Neural cell (in vitro differentiated cells): ENCODE measurements around the gene IFIH1.

ENCODE experiments used
- EP300 ChIP-seq: fragments of 450-650 bp; conservative IDR thresholded peaks from 2 replicates; pipeline ENCODE4 v1.6.1; 2014; ENCODE audit warnings: antibody characterized with exemption, mild to moderate bottlenecking, moderate library complexity; ENCODE audit not compliant: poor library complexity, severe bottlenecking
- EZH2 ChIP-seq: fragments of 200-600, 300-800 bp; shearing (Covaris generic), sonication (generic); IDR thresholded peaks from 2 replicates; pipeline ENCODE4 v1.6.1; 2014; ENCODE audit warnings: antibody characterized with exemption, low read length, borderline replicate concordance, mild to moderate bottlenecking; ENCODE audit not compliant: insufficient read depth, poor library complexity, severe bottlenecking
- POLR2AphosphoS5 ChIP-seq: IDR thresholded peaks from 2 replicates; pipeline ENCODE4 v1.6.1; 2012
- RAD21 ChIP-seq: fragments of 450-650 bp; conservative IDR thresholded peaks from 2 replicates; pipeline ENCODE4 v1.6.1; 2014; ENCODE audit warnings: antibody characterized with exemption, mild to moderate bottlenecking, moderate library complexity
- SMC3 ChIP-seq: fragments of 450-650 bp; conservative IDR thresholded peaks from 2 replicates; pipeline ENCODE4 v1.6.1; 2014; ENCODE audit warnings: antibody characterized with exemption, mild to moderate bottlenecking, moderate library complexity; ENCODE audit not compliant: poor library complexity
- TAF1 ChIP-seq: IDR thresholded peaks from 2 replicates; pipeline ENCODE4 v1.6.1; 2012; ENCODE audit warnings: low read depth
- TF ChIP-seq, protein P1 (sequence below): fragments of 450-650 bp; IDR thresholded peaks from 2 replicates; pipeline ENCODE4 v1.5.1; 2014; ENCODE audit warnings: antibody characterized with exemption, mild to moderate bottlenecking, moderate library complexity; ENCODE audit not compliant: poor library complexity, severe bottlenecking

DNA sequence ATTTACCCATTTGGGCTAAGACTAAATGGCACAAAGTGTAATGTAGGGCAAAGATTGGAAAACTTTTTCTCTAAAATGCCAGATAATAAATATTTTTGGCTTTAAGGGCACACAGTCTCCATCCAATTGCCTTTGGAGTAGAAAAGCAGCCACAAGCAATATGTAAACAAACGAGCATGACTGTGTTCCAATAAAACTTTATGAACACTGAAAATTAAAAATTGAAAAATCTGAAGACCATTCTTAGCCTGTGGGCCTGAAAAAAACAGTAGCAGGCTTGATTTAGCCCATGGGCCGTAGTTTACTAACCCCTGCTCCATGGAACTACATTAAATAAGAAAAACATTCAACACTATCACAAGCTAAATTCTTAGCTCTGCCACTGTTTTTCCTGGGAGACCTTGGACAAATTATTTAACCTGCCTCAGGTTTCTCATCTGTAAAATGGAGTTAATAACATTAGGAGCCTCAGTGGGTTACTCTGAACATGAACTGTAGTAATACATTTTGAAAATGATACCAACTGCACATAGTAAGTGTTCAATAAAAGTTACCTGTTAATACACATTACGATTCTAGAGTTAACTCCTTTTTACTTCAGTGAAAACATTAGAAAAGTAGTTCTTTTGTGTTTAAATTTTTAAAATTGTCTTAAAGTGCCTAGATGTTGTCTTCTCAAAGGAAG, 1.3 kb downstream of the IFIH1 start:
- TF ChIP-seq, protein P1, sequence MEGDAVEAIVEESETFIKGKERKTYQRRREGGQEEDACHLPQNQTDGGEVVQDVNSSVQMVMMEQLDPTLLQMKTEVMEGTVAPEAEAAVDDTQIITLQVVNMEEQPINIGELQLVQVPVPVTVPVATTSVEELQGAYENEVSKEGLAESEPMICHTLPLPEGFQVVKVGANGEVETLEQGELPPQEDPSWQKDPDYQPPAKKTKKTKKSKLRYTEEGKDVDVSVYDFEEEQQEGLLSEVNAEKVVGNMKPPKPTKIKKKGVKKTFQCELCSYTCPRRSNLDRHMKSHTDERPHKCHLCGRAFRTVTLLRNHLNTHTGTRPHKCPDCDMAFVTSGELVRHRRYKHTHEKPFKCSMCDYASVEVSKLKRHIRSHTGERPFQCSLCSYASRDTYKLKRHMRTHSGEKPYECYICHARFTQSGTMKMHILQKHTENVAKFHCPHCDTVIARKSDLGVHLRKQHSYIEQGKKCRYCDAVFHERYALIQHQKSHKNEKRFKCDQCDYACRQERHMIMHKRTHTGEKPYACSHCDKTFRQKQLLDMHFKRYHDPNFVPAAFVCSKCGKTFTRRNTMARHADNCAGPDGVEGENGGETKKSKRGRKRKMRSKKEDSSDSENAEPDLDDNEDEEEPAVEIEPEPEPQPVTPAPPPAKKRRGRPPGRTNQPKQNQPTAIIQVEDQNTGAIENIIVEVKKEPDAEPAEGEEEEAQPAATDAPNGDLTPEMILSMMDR: no peak
- TF ChIP-seq EP300 (no peak), RAD21 (no peak), POLR2AphosphoS5 (no peak), TAF1 (no peak), SMC3 (no peak), EZH2 (no peak)
